ENCODE measurements around the gene ZNF530.

GRCh38 chr19:57615346-57615745 lies 15.7 kb downstream of the ZNF530 start:
- TF ChIP-seq CTCF (IDR thresholded peaks at IDR 0.05) = no peak
- no peak for TF ChIP-seq EP300 (IDR thresholded peaks at IDR 0.05)

All from ovary (tissue), 3 donors.